DMS 273 (cell line): Measurements from ENCODE around the gene BACE2.
A peak's percentile ranks its signal among the peaks of the same experiment; 100 is the strongest.

Experiments used
- DNase-seq: peaks from one replicate; lab custom pipeline; 2025; ENCODE audit not compliant: unreplicated experiment; lab: John Stamatoyannopoulos, UW

BACE2 gene

DNA sequence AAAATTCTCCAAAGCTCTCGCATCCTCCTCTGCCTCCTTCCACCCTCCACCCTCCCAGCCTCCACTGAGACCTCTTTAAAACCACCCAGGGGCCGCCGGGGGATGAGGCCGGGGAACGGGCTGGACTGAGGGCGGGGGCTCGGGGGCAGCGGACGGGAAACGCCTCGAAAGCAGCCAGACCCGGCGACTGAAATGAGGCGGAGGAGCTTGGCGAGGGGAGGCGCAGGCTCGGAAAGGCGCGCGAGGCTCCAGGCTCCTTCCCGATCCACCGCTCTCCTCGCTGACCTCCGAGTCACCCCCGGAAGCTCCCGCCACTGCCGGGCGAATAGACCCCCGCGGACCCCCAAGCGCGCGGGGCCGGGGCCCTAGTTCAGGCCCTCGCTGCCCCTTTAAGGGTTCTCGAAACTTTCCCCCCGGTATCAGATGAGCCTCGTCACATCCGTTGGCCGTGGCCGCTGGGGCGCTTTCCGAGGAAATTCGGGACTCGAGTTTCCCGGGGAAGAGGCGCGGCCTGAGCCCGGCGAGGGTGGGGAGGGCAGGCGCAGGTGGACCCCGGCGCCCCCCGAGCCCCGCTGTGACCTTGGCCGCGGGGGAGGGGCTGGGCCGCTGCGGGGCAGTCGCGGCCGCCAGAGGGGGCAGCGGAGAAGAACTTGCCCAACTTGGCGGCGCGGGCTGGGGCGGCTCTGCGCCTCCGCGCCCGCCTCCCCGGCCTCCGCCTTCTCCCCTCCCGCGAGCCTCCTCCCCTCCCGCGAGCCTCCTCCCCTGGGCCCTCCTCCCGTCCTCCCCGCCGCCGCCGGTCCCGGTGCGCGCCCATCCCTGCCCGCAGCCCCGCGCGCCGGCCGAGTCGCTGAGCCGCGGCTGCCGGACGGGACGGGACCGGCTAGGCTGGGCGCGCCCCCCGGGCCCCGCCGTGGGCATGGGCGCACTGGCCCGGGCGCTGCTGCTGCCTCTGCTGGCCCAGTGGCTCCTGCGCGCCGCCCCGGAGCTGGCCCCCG is at the start of gene BACE2:
TSS of gene BACE2 (plus strand) at position 813 of the 995 bp plus-strand sequence. CDS start at position 917, 104 bp downstream.
- peak; percentile 86 for DNase-seq

DNA sequence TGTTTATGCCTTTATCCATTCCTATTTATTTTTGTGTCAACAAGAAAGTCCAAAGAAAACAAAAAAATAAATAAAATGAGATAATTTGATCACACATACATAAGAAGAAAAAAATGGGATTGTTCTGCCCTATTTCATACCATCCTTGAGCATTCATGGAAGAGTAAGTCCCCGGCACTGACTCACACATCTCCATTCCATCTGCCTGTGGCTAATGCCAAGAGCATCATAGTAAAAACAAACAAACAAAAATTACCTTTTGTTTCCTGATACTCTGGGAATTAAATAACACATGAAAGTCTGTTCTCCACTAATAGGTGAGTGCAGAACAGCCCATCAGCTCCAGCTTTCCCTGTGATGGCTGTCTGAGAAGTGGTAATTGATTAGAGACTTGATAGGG is 48.1 kb upstream of the BACE2 start:
- no peak for DNase-seq

DNA sequence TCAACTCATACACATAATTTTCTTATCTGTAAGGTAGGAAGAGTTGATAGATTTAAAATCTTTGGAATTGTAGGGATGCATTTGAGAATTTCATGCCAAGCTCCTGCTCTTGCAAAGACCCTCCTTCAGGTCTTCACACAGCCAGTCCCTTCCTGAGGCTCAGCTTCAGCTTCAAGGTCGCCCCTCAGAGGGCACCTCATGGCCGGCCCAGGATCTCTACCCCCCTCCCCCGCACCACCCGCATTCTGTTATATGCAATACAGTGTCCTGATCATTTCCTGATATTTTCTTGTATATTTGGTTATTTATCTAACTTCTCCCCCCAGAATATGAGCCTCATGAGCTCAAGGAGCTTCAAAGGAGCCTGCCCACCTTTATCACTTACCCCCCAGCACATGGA is 47.0 kb upstream of the BACE2 start:
- DNase-seq, result no peak

DNA sequence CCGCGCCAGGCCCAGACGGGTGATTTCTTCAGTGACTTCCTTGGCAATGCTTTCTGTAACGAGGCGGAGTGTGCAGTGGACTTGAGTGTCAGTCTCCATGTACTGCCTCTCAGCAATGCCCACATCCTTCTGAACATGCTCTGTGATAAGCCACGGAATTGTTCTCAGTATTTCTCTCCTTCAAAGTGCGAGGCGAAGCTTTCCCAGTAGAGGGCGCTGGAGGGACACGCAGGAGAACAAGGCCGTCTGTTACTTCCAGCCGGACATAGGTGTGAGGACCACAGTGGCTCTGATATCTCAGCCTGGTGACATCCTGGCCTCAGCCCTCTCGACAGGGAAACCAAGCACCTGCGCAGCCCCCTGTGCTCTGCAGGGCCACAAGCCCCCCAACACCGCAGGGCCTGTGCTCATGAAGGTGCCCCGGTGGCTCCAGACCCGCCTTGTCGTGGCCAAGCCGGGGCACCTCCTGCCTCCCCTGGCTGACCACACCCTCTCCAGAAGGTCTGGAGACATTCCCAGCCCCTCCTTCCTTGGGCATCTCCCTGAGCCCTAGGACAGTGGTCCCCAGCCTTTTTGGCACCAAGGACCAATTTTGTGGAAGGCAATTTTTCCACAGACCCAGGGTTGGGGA is 46.1 kb upstream of the BACE2 start:
- peak; percentile 89 for DNase-seq

DNA sequence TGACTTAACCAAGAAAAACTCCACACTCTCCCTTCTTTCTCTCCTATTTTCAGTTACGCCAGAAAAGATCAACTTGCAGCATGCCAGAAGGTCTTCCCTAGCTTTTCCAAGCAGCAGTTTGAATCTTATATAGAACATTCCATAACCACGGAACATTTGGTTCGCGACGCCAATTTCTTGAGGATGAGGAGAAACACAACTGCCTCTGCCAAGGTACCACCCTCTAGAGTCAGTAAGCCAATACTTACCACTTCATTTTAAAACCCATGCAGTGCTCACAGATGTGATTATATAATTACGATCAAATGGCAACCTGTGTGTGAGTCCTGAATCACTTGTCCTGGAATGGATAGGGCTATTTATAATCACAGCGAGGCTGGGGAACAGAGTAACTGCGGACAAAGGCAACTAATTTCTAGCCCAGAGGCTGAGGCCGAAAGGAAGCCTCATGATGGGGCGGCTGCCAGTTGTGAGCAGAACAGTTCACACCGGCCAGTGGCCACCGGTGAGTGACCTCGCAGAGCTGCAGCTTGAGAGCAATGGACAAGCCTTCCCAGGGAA is 43.2 kb upstream of the BACE2 start:
- no peak for DNase-seq

DNA sequence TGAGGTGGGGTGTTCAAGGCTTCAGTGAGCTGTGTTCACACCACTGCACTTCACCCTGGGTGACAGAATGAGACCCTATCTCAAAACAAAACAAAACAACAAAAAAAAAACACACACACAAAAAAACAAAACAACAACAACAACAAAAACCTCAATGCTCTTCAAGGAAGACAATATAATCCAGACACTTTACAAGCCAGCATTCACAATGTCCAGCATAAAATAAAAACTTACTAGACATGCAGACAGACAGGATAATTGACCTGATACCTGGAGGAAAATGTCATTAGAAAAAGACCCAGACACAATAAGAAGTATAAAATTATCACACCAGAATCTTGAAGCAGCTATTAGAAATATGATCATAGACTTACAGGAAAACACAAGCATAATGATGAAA is 39.0 kb upstream of the BACE2 start:
- DNase-seq, result no peak

DNA sequence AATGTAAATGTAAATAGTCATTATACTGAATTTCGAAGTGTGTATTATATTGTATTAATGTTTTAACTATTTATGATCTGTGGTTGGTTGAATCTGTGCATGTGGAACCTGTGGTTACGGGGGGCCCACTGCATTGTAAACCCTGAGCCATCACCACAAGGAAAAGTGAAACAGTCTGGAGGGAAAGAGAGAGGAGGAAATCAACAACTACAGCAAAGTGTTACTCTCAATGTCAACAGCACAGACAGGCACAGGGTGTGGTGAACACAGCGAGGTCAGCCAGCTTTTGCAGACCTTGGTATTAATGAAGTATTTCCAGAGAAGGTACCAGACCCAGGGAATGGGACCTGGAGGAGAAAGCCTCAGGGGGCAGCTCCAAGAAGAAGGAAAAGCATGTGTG is 37.1 kb upstream of the BACE2 start:
- no peak for DNase-seq

DNA sequence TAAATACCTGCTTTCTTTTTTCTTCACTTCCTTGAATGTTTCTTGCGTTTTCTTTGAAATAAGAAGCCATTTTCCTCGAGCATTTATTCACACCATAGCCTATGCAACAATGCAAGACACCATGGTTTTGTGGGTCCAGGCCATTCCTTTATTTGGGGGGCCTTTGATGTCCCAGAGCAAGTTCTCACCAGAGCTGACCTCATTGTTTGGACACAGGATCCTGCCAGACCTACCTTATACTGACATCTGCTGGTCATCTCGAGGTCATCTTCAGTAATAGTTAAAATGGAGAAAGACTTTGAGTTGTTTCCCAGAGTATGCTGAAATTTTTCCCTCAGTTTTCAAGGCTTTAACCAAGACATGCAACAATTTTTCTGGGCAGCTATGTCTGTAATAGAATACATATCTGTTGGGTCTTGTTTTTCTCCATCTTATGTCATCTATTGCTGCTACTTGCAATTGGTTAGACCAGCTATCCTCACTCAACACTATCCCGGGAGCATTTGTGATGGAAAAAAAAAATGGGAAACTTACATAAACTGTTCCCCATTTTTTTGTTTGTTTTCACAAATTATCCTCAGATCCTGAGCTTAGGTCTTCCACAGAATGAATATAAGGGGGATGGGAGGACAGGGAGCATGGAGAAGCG is 34.0 kb upstream of the BACE2 start:
- DNase-seq, result peak; percentile 50

DNA sequence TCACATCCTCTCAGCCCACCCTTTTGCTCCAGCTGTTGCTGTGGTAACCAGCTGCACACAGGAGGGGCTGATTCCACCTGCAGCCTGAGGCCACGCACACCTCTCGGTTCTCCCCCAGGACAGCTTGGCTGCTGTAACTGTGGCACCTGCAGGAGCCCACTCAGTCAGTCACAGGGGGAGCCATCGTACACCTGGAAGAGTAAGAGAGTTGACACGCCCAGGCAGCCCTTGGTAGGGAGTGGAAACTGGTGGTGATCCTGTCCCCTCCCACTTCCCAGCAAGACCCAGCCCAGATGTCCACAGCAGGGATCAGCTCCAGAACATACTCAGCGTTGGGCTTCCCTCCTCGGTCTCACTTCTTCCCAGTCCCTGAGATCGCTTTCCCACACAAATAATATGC is 32.2 kb upstream of the BACE2 start:
- no peak for DNase-seq

DNA sequence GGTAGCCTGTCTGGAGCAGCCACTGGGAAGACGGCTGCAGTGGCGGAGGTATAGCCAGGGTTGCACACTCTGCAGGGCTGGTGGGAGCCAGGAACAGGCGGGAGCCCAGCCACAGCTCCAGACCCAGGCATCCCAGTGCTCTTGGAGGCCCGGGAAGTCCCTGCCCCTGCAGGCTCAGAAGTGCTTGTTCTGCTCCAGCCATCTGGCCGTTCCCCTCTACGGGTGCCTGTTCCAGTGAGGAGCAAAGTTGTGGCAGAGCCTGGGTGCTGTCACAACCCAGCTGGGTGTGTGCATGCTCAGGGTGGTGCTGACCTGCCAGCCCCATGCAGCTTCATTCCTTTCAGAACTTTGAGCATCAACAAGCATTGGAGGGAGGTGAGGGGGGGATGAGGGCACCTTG is 31.7 kb upstream of the BACE2 start:
- DNase-seq, result no peak

DNA sequence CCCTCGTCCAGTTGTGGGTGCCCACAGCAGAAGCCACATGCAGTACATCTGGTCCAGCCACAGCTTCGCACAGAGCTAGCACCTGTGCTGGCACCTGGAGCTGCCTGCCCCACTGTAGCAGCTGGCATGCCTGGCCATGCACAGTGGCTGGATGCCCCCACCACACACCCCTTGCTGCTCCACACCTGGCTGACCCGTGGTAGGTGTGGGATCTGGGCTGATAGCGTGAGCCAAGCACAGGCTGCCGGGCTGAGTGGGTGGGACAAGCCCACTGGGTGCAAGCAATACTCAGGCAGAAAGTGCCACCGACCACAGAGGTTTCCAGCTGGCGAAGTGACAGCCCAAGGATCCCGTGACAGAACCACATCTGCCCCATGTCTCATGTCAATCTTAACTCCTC is 30.6 kb upstream of the BACE2 start:
- DNase-seq, result no peak

DNA sequence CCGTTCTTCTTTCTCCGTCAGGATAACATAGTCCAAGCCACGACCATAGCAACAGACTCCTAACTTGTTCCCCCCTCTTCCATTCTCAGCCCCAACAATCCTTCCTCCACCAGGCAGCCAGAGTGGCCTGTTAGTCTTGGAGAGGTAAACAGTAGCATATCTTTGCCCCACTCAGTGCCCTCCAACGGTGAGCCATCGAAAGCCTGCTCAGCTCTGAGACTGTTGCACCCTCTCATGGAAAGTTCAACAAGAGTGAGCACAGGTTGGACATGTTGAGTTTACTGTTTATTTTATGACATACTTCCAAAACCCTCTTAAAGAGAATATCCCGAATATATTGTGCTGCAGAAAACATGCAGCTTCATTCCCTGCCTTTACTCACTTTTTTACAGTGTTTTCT is 30.1 kb upstream of the BACE2 start:
- DNase-seq, result no peak

DNA sequence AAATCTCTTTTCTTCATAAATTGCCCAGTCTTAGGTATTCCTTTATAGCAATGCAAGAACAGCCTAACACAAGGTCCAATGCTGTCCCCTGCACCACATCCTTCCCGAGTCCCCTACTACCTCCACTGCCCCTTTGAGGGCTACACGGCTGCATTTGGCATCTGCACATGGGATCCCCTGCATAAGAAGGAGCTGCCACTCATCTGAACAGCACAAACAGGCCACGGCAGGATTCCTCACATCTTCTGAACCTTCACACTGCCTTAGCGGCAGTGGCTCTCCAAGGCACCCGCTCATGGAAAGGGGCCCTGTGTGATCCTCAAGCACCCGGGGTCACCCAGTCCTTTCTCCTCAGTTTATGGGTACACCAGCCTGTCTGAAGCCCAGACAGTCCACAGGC is 29.2 kb upstream of the BACE2 start:
- no peak for DNase-seq

DNA sequence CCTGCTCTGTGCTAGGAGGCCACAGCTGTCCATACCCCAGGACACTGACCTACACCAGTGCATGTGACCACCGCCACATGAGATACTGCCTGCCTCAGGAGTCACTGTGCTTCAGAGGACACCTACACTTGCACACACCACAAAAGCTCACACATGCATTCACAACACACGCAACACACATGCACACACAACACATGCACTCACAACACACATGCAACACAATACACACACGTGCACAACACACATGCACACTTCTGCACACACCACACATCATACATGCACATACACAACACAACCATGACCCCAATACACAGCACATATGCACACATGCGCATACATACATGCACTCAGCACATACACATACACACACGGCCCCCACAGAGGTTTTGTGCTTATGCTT is 28.7 kb upstream of the BACE2 start:
- no peak for DNase-seq

DNA sequence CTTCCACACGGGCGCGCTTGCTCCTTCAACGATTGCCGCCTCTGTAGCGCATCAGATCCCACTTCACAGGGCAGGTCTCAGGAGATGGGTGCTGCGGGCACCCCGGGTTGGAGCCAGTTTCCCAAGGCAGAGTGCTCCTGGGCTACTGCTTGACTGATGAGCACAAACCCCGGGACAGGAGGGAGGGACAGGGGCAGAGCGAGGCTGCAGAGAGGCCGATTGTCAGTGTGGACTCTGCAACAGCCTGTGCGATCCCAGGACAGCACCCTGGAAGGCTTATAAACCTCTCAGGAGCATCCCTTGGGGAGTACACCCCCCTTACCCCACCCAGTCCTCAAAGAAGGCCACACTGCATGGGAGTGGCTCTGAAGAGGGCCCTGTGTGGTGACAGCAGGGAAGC is 28.0 kb upstream of the BACE2 start:
- no peak for DNase-seq

DNA sequence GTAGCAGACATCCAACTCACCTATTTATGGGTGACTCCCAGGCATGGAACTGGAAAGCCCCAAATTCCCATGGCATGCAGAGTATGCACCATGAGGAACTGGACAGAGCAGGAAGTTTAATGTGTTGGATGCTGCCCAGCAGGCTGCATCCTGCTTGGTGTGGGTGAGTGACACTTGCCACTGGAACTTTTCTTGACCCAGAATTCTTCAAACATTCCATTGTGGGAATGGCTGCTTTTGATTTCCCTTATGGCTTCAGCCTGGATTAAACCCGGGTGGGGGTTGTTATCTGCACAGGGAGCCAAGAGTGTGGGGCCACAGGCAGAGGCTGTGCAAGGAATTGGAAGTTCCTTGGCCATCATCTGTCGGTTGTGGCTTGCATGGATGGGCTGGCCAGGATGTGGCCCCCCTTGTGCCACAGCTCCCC is 26.9 kb upstream of the BACE2 start:
- DNase-seq, result no peak

DNA sequence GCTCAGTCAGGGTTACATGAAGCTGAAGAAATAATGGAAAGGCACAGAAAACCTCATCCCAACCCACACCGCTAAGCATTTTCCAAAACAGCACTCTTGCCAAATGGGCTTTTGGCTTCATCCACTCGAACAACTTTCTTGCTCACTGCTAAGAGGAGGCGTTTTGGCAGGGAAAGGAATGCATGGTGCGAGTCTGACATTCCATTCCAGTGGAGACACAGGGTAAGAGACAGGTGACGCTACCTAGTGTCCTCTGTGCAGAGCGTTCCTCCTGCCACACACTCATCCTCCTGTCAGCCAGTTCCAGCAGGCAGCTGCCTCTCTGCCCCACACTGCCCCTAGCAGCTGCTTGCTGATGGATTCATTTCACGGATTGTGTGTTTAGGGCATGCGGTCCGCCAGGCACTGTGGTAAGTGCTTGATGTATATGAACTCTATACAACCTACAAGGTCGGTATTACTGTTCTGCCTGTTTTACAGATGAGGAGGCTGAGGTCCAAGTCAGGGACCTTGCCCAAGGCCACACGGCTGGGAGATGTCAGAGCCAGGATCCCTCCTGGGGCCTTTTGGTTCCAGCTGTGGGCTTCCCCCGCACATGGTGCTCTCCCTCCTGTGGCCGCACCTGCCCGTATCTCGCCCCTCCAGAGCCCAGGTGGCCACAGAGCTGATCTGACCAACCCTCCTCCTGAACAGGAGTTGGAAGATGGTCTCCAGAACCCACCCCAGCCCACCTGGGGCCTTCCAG is 25.7 kb upstream of the BACE2 start:
- peak; percentile 45 for DNase-seq

DNA sequence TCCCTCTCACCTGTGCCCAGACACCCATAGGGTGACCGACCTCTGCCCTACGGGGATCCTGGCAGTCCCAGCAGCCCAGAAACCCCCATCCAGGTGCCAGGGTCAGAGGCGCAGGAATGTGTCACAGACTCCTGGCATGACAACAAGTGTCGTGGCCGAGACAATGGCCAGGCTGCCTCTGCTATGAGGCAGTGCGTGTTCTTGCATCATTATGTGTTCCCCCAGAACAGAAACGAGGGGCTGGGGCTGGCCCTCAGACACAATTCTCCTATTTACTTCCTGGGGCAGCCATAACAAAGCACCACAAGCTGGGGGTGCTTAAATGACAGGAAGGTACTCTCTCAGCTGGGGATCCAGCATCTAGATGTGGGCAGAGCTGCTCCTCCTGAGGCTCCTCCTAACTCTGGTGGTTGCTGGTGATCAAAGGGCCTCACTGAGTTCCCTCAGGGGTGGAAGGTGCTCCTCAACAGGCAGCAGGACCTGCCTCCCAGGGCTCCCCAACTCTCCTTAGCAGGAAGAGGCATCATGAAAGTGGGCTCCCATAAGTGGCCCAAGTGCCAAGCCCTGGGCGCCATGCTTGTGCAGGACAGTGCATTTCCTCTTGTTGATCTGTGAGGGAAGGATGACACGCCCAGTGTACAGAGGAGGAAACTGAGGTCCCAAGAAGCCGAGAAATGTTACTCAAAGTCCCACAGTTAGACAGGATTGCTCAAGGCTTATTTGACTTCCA is 24.2 kb upstream of the BACE2 start:
- DNase-seq, result no peak

DNA sequence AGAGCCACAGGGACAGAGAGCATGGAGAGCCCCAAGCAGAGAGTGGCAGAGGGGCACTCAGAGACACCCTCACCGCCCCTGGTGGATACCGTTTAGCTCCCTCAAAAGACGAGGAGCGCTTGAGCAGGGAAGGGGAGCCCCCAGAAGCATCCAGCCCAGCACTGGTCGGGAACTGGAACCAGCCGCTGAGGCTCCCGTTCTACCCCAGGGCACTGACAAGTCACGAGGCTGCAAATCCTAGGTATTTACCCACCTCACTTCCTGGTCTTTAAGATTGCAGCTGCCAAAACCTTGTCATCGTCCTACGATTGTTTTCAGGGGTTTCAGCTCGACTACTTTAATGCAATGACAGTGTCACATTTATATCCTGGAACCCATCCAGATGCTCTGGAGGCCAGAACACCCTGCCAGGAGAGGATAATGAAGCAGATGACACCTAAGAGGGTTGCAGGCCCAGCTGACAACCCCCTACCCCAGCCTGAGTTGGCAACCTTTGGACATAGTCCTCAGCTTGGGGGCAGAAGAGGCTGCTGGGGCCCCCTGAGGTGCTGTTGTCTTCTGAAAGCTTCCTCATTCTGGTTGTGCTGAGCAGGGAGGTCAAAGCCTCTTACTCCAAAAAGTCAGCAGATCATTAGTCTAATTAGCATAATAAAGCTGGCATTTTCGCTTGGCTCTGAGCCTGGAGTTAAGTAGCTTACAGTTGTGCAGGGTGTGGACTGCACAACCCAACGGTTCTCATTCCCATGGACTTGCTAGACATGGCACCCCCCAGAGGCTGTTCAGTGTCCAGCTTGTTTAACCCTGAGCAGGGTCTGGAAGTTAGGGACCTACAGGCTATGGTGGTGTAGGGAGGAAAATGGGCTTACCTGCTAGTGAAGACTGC is 20.6 kb upstream of the BACE2 start:
- DNase-seq, result peak; percentile 31
